ENCODE measurements around the gene OOSP1.

Gene OOSP1

DNA sequence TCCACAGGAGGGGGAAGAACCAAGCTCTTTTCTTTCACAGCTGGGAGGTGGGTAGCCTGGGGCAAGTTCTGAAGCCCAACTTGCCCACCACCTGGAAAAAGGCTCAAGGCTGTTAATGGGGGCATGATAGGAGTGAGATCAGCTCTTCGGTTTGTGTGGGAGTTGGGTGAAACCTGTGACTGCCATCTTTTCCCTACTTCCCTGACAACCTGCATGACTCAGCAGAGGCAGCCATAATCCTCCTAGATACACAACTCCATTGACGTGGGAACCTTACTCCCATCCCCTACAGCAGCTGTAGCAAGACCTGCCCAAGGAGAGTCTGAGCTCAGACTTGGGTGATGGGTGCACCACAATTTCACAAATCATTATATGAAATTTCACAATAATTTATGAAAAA is 65.5 kb downstream of the OOSP1 start:
- TF ChIP-seq FOXP2 (optimal IDR thresholded peaks at IDR 0.05; ENCODE audit: borderline replicate concordance, extremely low read depth, extremely low read length, insufficient read depth) (no peak), POLR2AphosphoS5 (IDR thresholded peaks at IDR 0.05; ENCODE audit: low read depth, low read length) (no peak), SIN3A (IDR thresholded peaks at IDR 0.05; ENCODE audit: borderline replicate concordance, insufficient read depth, low read length) (no peak), TAF1 (IDR thresholded peaks at IDR 0.05; ENCODE audit: borderline replicate concordance, insufficient read depth, low read length) (no peak)
- TF ChIP-seq, protein P1, sequence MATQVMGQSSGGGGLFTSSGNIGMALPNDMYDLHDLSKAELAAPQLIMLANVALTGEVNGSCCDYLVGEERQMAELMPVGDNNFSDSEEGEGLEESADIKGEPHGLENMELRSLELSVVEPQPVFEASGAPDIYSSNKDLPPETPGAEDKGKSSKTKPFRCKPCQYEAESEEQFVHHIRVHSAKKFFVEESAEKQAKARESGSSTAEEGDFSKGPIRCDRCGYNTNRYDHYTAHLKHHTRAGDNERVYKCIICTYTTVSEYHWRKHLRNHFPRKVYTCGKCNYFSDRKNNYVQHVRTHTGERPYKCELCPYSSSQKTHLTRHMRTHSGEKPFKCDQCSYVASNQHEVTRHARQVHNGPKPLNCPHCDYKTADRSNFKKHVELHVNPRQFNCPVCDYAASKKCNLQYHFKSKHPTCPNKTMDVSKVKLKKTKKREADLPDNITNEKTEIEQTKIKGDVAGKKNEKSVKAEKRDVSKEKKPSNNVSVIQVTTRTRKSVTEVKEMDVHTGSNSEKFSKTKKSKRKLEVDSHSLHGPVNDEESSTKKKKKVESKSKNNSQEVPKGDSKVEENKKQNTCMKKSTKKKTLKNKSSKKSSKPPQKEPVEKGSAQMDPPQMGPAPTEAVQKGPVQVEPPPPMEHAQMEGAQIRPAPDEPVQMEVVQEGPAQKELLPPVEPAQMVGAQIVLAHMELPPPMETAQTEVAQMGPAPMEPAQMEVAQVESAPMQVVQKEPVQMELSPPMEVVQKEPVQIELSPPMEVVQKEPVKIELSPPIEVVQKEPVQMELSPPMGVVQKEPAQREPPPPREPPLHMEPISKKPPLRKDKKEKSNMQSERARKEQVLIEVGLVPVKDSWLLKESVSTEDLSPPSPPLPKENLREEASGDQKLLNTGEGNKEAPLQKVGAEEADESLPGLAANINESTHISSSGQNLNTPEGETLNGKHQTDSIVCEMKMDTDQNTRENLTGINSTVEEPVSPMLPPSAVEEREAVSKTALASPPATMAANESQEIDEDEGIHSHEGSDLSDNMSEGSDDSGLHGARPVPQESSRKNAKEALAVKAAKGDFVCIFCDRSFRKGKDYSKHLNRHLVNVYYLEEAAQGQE (IDR thresholded peaks at IDR 0.05; ENCODE audit: insufficient read depth in 1 of 2, low read depth in 2 of 2, low read length in 2 of 2), result no peak

DNA sequence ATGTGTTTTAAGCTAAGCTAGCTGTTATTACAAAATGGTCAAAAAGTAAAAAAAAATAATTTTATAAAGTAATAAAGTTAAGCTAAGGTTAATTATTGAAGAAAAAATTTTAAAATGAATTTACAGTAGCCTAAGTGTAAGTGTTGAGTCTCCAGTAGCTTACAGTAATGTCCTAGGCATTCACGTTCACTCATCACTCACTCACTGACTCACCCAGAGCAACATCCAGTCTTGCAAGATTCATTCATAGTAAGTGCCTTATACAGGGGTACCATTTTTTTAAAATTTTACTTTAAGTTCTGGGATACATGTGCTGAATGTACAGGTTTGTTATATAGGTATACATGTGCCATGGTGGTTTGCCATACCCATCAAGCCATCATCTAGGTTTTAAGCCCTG is 67.1 kb downstream of the OOSP1 start:
- no peak for TF ChIP-seq SIN3A (IDR thresholded peaks at IDR 0.05; ENCODE audit: borderline replicate concordance, insufficient read depth, low read length)
- no peak for TF ChIP-seq TAF1 (IDR thresholded peaks at IDR 0.05; ENCODE audit: borderline replicate concordance, insufficient read depth, low read length)
- TF ChIP-seq, protein P1 (IDR thresholded peaks at IDR 0.05; ENCODE audit: insufficient read depth in 1 of 2, low read depth in 2 of 2, low read length in 2 of 2), result no peak
- no peak for TF ChIP-seq POLR2AphosphoS5 (IDR thresholded peaks at IDR 0.05; ENCODE audit: low read depth, low read length)
- no peak for TF ChIP-seq FOXP2 (optimal IDR thresholded peaks at IDR 0.05; ENCODE audit: borderline replicate concordance, extremely low read depth, extremely low read length, insufficient read depth)

Data from PFSK-1 (cell line).